Osteocyte (in vitro differentiated cells): Measurements from ENCODE around the gene PLK2. TPM values are rescaled to one million over a fixed set of nuclear protein-coding genes. Genes with fewer than 3 reads are reported as not detected.

Experiments used
- DNase-seq: peaks from one replicate; pipeline ENCODE4 v3.0.0; 2021; ENCODE audit warnings: mixed read lengths; ENCODE audit not compliant: unreplicated experiment; ENCODE audit errors: extremely low spot score
- H3K27ac Mint-ChIP-seq: one replicate; pipeline ENCODE4 v1.8.0; 2021; ENCODE audit warnings: mild to moderate bottlenecking, mixed read lengths; ENCODE audit not compliant: unreplicated experiment
- H3K27me3 Mint-ChIP-seq: one replicate; pipeline ENCODE4 v1.8.0; 2021; ENCODE audit warnings: mixed read lengths; ENCODE audit not compliant: unreplicated experiment
- H3K36me3 Mint-ChIP-seq: one replicate; pipeline ENCODE4 v1.8.0; 2021; ENCODE audit warnings: mixed read lengths; ENCODE audit not compliant: unreplicated experiment
- H3K4me1 Mint-ChIP-seq: one replicate; pipeline ENCODE4 v1.8.0; 2021; ENCODE audit warnings: mixed read lengths; ENCODE audit not compliant: unreplicated experiment
- H3K4me3 Mint-ChIP-seq: one replicate; pipeline ENCODE4 v1.8.0; 2021; ENCODE audit warnings: mild to moderate bottlenecking, moderate library complexity, mixed read lengths; ENCODE audit not compliant: unreplicated experiment
- H3K9me3 Mint-ChIP-seq: one replicate; pipeline ENCODE4 v1.8.0; 2021; ENCODE audit warnings: mixed read lengths; ENCODE audit not compliant: unreplicated experiment
- CTCF ChIP-seq: fragments of 200-600 bp; sonication (generic); IDR thresholded peaks from 2 replicates; pipeline ENCODE4 v1.5.0; 2021; ENCODE audit warnings: antibody characterized with exemption, mild to moderate bottlenecking, moderate library complexity
- total RNA-seq: library from RNA; stranded (reverse); gene quantifications from 2 replicates; pipeline ENCODE4 v1.2.1, GENCODE V29; 2021

Gene PLK2
- total RNA-seq, 1 donor from 2014 or later, result 73.3 TPM

GRCh38 chr5:58454025-58454424 is 5.9 kb downstream of the PLK2 start:
- Mint-ChIP-seq H3K27me3 (no peaks in the 10 kb centered on the region), H3K4me1 (peaks cover 68% of the 10 kb centered on the region), H3K4me3 (no peak overlapping the region), H3K9me3 (no peaks in the 10 kb centered on the region), H3K27ac (peak overlapping the region; percentile 19), H3K36me3 (peaks cover 66% of the 10 kb centered on the region)
- no peak for TF ChIP-seq CTCF
- DNase-seq, result no peak

GRCh38 chr5:58453306-58453705 is 6.6 kb downstream of the PLK2 start:
- Mint-ChIP-seq H3K36me3 (peaks cover 65% of the 10 kb centered on the region), H3K4me3 (no peak overlapping the region), H3K4me1 (peaks cover 65% of the 10 kb centered on the region), H3K9me3 (no peaks in the 10 kb centered on the region), H3K27me3 (no peaks in the 10 kb centered on the region), H3K27ac (peak overlapping the region; percentile 12)
- no peak for TF ChIP-seq CTCF
- DNase-seq, result no peak

- TF ChIP-seq CTCF, result no peak
- H3K4me1 Mint-ChIP-seq, result peaks cover 59% of the 10 kb centered on the region
- H3K27ac Mint-ChIP-seq, result peak overlapping the region; percentile 12
- no peak for DNase-seq
- H3K4me3 Mint-ChIP-seq, result no peak overlapping the region
- H3K36me3 Mint-ChIP-seq, result peaks cover 59% of the 10 kb centered on the region
- no peaks in the 10 kb centered on the region for H3K27me3 Mint-ChIP-seq
- no peaks in the 10 kb centered on the region for H3K9me3 Mint-ChIP-seq
Measured at GRCh38 chr5:58452566-58453258, 7.2 kb downstream of the PLK2 start.

- no peak overlapping the region for H3K27ac Mint-ChIP-seq
- no peak for DNase-seq
- H3K36me3 Mint-ChIP-seq, result peaks cover 51% of the 10 kb centered on the region
- no peak for TF ChIP-seq CTCF
- no peak overlapping the region for H3K4me3 Mint-ChIP-seq
- H3K9me3 Mint-ChIP-seq, result no peaks in the 10 kb centered on the region
- H3K4me1 Mint-ChIP-seq, result peaks cover 51% of the 10 kb centered on the region
- no peaks in the 10 kb centered on the region for H3K27me3 Mint-ChIP-seq
Measured at GRCh38 chr5:58451732-58452565, 7.9 kb downstream of the PLK2 start.
